Endothelial cell (in vitro differentiated cells): ENCODE measurements around the gene SGCE. TPM values are rescaled to one million over a fixed set of nuclear protein-coding genes. Genes with fewer than 3 reads are reported as not detected.

Source experiments
- DNase-seq: peaks from one replicate; pipeline ENCODE4 v3.0.0; 2021; ENCODE audit warnings: low spot score
- H3K27ac Mint-ChIP-seq: one replicate; pipeline ENCODE4 v1.8.0; 2021; ENCODE audit warnings: mixed read lengths, inconsistent platforms; ENCODE audit not compliant: unreplicated experiment
- H3K27me3 Mint-ChIP-seq: one replicate; pipeline ENCODE4 v1.8.0; 2021; ENCODE audit warnings: mild to moderate bottlenecking, moderate library complexity, mixed read lengths, inconsistent platforms; ENCODE audit not compliant: unreplicated experiment
- H3K36me3 Mint-ChIP-seq: one replicate; pipeline ENCODE4 v1.8.0; 2021; ENCODE audit warnings: mild to moderate bottlenecking, low read depth, mixed read lengths, inconsistent platforms; ENCODE audit not compliant: unreplicated experiment
- H3K4me1 Mint-ChIP-seq: one replicate; pipeline ENCODE4 v1.8.0; 2021; ENCODE audit warnings: mild to moderate bottlenecking, mixed read lengths, inconsistent platforms; ENCODE audit not compliant: unreplicated experiment
- H3K4me3 Mint-ChIP-seq: one replicate; pipeline ENCODE4 v1.8.0; 2021; ENCODE audit warnings: mild to moderate bottlenecking, mixed read lengths, inconsistent platforms; ENCODE audit not compliant: unreplicated experiment
- H3K9me3 Mint-ChIP-seq: one replicate; pipeline ENCODE4 v1.8.0; 2021; ENCODE audit warnings: mixed read lengths, inconsistent platforms; ENCODE audit not compliant: unreplicated experiment
- total RNA-seq: library from RNA; stranded (reverse); fragmentation: NEBNext Ultra II Directional; extraction: Animal tissue kit (Norgen Biotek cat#: 25700); gene quantifications from one replicate; pipeline ENCODE4 v1.2.1, GENCODE V29; 2021; ENCODE audit not compliant: unreplicated experiment
- TF ChIP-seq, protein P1 (sequence below): fragments of 200-600 bp; sonication (generic); IDR thresholded peaks from one replicate; pipeline ENCODE4 v1.5.0; 2021; ENCODE audit warnings: antibody characterized with exemption; ENCODE audit not compliant: unreplicated experiment

Gene SGCE
- total RNA-seq, 1 donor from 2014 or later = 37.7 TPM

DNA sequence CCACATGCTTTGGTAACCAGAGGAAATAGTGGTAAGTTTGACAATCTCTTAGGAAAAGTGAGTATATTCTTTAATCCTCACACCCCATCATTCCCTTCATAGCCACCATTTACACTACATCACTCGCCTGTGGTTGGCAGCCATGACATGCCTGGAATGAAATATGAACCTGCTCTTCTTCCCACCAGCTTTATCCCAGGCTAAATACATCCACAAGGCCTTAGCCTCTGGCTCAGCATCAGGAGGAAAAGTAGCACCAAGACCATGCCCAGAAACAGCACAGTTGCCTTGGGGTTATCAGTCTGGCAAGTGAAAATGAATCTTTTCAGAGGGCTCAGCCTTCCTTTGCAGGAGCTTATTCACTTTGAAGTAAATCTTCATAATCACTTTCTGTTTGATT lies 40.3 kb downstream of the SGCE start:
- Mint-ChIP-seq H3K4me3 (no peak overlapping the region), H3K9me3 (no peaks in the 10 kb centered on the region), H3K27me3 (no peaks in the 10 kb centered on the region), H3K4me1 (no peaks in the 10 kb centered on the region), H3K27ac (no peak overlapping the region), H3K36me3 (no peaks in the 10 kb centered on the region)
- DNase-seq = no peak
- TF ChIP-seq, protein P1, sequence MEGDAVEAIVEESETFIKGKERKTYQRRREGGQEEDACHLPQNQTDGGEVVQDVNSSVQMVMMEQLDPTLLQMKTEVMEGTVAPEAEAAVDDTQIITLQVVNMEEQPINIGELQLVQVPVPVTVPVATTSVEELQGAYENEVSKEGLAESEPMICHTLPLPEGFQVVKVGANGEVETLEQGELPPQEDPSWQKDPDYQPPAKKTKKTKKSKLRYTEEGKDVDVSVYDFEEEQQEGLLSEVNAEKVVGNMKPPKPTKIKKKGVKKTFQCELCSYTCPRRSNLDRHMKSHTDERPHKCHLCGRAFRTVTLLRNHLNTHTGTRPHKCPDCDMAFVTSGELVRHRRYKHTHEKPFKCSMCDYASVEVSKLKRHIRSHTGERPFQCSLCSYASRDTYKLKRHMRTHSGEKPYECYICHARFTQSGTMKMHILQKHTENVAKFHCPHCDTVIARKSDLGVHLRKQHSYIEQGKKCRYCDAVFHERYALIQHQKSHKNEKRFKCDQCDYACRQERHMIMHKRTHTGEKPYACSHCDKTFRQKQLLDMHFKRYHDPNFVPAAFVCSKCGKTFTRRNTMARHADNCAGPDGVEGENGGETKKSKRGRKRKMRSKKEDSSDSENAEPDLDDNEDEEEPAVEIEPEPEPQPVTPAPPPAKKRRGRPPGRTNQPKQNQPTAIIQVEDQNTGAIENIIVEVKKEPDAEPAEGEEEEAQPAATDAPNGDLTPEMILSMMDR = no peak

DNA sequence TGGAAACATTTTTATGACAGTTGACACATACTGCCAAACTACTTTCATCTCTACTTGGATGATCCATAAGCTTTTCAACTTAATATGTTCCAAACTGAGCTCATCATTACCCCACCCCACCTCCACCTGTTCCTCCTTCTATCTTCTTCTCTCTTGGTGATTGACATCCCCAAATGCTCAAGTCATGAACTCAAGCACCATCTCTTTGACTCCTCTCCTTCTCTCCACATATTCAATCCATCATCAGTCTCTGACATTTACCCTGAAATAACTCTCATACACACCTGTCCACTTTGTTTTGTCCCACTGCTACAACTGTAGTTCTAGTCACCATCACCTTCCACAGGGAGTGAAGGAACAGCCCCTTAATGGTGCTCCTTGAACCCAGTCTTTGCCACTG lies 43.3 kb downstream of the SGCE start:
- Mint-ChIP-seq H3K9me3 (no peaks in the 10 kb centered on the region), H3K36me3 (no peaks in the 10 kb centered on the region), H3K4me1 (no peaks in the 10 kb centered on the region), H3K27me3 (no peaks in the 10 kb centered on the region), H3K27ac (no peak overlapping the region), H3K4me3 (no peak overlapping the region)
- no peak for DNase-seq
- TF ChIP-seq, protein P1 = no peak

DNA sequence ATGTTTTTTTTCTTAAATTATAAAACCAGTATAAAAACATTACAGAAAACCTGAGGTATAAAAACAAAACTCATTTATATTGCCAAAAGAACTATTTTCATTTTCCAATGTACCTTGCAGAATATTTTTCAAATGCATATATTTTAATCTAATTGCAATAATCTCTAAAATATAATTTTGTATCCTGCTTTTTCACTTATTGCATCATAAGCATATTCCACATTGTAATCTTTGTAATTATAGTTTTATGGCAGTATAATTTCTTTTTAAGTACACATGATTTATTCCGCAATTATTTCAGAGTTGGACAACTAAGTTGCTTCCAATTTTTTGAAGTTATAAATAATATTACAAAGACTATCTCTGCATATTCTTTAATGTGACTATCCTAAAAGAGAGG lies 43.7 kb downstream of the SGCE start:
- H3K4me1 Mint-ChIP-seq = no peaks in the 10 kb centered on the region
- no peak for DNase-seq
- peaks cover under 1% of the 10 kb centered on the region for H3K36me3 Mint-ChIP-seq
- no peak overlapping the region for H3K4me3 Mint-ChIP-seq
- H3K9me3 Mint-ChIP-seq = no peaks in the 10 kb centered on the region
- no peaks in the 10 kb centered on the region for H3K27me3 Mint-ChIP-seq
- TF ChIP-seq, protein P1 = no peak
- H3K27ac Mint-ChIP-seq = no peak overlapping the region

DNA sequence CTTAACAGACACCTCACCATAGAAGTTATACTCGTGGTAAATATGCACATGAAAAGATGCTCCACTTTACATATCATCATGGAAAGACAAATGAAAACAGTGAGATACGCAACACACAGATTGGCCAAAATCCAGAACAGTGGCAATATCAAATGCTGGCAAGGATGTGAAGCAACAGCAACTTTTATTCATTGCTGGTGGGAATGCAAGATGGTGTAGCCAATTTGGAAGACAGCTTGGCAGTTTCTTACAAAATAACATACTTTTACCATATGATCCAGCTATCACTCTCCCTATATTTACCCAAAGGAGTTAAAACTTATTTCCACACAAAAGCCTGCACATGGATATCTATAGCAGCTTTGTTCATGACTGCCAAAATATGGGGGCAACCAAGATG lies 46.4 kb downstream of the SGCE start:
- no peaks in the 10 kb centered on the region for H3K9me3 Mint-ChIP-seq
- H3K4me3 Mint-ChIP-seq = no peak overlapping the region
- H3K4me1 Mint-ChIP-seq = no peaks in the 10 kb centered on the region
- H3K27ac Mint-ChIP-seq = no peak overlapping the region
- TF ChIP-seq, protein P1 = no peak
- no peaks in the 10 kb centered on the region for H3K27me3 Mint-ChIP-seq
- H3K36me3 Mint-ChIP-seq = peaks cover 5% of the 10 kb centered on the region
- DNase-seq = no peak

DNA sequence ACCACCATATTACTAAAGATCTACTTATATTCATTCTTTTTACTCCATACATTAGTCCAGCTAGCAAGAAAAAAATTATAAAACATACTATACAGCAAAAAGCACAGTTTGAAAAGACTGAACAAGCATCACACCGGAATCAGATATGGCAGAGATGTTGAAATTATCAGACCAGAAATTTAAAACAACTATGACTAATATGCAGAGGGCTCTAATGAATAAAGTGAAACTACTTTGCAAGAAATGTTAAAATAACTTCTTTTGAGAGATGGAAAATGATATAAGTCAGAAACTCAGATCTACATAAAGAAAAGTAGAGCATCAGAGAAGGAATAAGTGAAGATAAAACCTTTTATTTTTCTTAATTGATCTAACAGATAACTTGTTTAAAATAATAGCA lies 50.9 kb downstream of the SGCE start:
- no peaks in the 10 kb centered on the region for H3K27me3 Mint-ChIP-seq
- no peak overlapping the region for H3K27ac Mint-ChIP-seq
- H3K4me3 Mint-ChIP-seq = no peak overlapping the region
- DNase-seq = no peak
- TF ChIP-seq, protein P1 = no peak
- H3K4me1 Mint-ChIP-seq = peaks cover 7% of the 10 kb centered on the region
- peaks cover 5% of the 10 kb centered on the region for H3K36me3 Mint-ChIP-seq
- H3K9me3 Mint-ChIP-seq = no peaks in the 10 kb centered on the region
